ENCODE results near the gene FOXQ1.

- TF ChIP-seq POLR2A (IDR thresholded peaks at IDR 0.05; ENCODE audit: extremely low read depth, insufficient read length) (no peak), CTCF (IDR thresholded peaks at IDR 0.05; ENCODE audit: low read depth, low read length) (no peak), MAX (IDR thresholded peaks at IDR 0.05; ENCODE audit: low read depth, low read length) (no peak)
Observed at GRCh38 chr6:1313767-1314503, 2.0 kb downstream of the FOXQ1 start.
